Stimulated activated CD4-positive, alpha-beta T cell treated with anti-CD3 and anti-CD28 coated beads, Interleukin-2, amount 100 ng/mL, for 4 hours (primary cell): ENCODE results near the gene MAPK8IP3.
"Not testable (repeated sequence)": the region's sequence is repeated elsewhere in the genome, so short reads cannot be mapped to it uniquely, and the experiment has no call there.

Experiments used
- DNase-seq: peaks from one replicate; pipeline ENCODE4 v3.0.0-alpha.2; 2020; ENCODE audit warnings: low read depth

MAPK8IP3 gene

GRCh38 chr16:1787322-1788094 is 81.5 kb downstream of the MAPK8IP3 start:
- DNase-seq: no peak

GRCh38 chr16:1788095-1788707 is 82.2 kb downstream of the MAPK8IP3 start:
- DNase-seq: no peak

GRCh38 chr16:1788708-1789100 is 82.7 kb downstream of the MAPK8IP3 start:
- DNase-seq: no peak

GRCh38 chr16:1789643-1790045 is 83.6 kb downstream of the MAPK8IP3 start:
- no peak for DNase-seq

- no peak for DNase-seq
These were observed 84.2 kb downstream of the MAPK8IP3 start for GRCh38 chr16:1790261-1790610.

GRCh38 chr16:1790611-1791255 is 84.7 kb downstream of the MAPK8IP3 start:
- DNase-seq: no peak

GRCh38 chr16:1791256-1791942 is 85.4 kb downstream of the MAPK8IP3 start:
- DNase-seq: no peak

GRCh38 chr16:1791943-1792812 is 86.2 kb downstream of the MAPK8IP3 start:
- DNase-seq: no peak

- DNase-seq: no peak
These were observed 87.0 kb downstream of the MAPK8IP3 start for GRCh38 chr16:1792836-1793577.

- DNase-seq: no peak
These were observed 87.7 kb downstream of the MAPK8IP3 start, which contains the start of gene IGFALS for GRCh38 chr16:1793578-1794220. Gene IGFALS (minus strand): TSS chr16:1793705. CDS start chr16:1793652, 53 bp downstream.

- DNase-seq: no peak
These were observed 88.4 kb downstream of the MAPK8IP3 start for GRCh38 chr16:1794221-1794871.

GRCh38 chr16:1794908-1795666 is 89.1 kb downstream of the MAPK8IP3 start:
- no peak for DNase-seq

GRCh38 chr16:1799263-1799662 is 93.3 kb downstream of the MAPK8IP3 start:
- not testable (repeated sequence) for DNase-seq

GRCh38 chr16:1800701-1801100 is 94.7 kb downstream of the MAPK8IP3 start:
- DNase-seq: no peak

GRCh38 chr16:1807626-1808025 is 101.6 kb downstream of the MAPK8IP3 start:
- no peak for DNase-seq

GRCh38 chr16:1808691-1809090 is 102.7 kb downstream of the MAPK8IP3 start:
- DNase-seq: no peak

- no peak for DNase-seq
These were observed 103.3 kb downstream of the MAPK8IP3 start for GRCh38 chr16:1809281-1809801.

- no peak for DNase-seq
These were observed 104.1 kb downstream of the MAPK8IP3 start for GRCh38 chr16:1810106-1810505.

GRCh38 chr16:1810536-1810935 is 104.5 kb downstream of the MAPK8IP3 start:
- no peak for DNase-seq
